AG04449 (cell line): ENCODE results near the gene PRR9.

ENCODE experiments used
- CTCF ChIA-PET: fragments of 350-600 bp; formaldehyde crosslinking; extraction: SDS; loops from one replicate; lab custom pipeline; 2021; ENCODE audit warnings: antibody characterized with exemption; lab: Yijun Ruan, JAX
- POLR2A ChIA-PET: fragments of 400-600, 350-600 bp; formaldehyde crosslinking; extraction: SDS; loops from one replicate; lab custom pipeline; 2020; ENCODE audit warnings: antibody characterized with exemption, inconsistent platforms; lab: Yijun Ruan, JAX
- DNase-seq: peaks from one replicate; pipeline ENCODE4 v3.0.0-alpha.2; 2010; ENCODE audit warnings: low read depth, low spot score
- H3K4me3 ChIP-seq: 2 replicates; pipeline ENCODE4 v1.5.1; 2011; ENCODE audit warnings: low read depth, mild to moderate bottlenecking, control low read depth, low read length
- TF ChIP-seq, protein P1 (sequence below): IDR thresholded peaks from one replicate; pipeline ENCODE4 v1.5.1; 2011; ENCODE audit warnings: mild to moderate bottlenecking, moderate library complexity, low read length, control low read depth, inconsistent platforms; ENCODE audit not compliant: insufficient read depth; ENCODE audit errors: missing control alignments

PRR9 gene

DNA sequence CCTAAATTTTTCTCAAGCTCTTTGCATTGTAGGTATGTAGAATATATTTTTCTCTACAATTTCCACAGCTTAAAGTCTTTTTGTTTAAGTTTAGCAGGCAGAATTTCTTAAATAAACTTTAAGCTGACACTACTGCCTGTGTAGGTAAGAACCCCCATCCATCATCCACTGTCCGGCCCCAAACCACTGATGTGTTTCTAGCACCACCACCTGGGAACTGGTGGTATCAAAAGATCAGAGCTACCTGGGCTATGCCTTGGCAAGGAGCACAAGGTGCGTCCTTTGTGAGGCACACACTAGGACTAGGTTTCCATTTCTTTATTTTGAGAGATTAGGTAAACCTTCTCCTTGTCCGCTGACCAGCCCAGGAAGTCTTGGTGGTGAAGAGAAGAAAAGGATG lies 24.7 kb upstream of the PRR9 start:
- TF ChIP-seq, protein P1, sequence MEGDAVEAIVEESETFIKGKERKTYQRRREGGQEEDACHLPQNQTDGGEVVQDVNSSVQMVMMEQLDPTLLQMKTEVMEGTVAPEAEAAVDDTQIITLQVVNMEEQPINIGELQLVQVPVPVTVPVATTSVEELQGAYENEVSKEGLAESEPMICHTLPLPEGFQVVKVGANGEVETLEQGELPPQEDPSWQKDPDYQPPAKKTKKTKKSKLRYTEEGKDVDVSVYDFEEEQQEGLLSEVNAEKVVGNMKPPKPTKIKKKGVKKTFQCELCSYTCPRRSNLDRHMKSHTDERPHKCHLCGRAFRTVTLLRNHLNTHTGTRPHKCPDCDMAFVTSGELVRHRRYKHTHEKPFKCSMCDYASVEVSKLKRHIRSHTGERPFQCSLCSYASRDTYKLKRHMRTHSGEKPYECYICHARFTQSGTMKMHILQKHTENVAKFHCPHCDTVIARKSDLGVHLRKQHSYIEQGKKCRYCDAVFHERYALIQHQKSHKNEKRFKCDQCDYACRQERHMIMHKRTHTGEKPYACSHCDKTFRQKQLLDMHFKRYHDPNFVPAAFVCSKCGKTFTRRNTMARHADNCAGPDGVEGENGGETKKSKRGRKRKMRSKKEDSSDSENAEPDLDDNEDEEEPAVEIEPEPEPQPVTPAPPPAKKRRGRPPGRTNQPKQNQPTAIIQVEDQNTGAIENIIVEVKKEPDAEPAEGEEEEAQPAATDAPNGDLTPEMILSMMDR = no peak
- CTCF ChIA-PET = interaction anchor here (1.7 kb wide), 1 partner anchor 322 kb away, joined by 7 read pairs; no protein-coding TSS in a partner anchor
- no peak for DNase-seq
- POLR2A ChIA-PET = no interaction called here
- H3K4me3 ChIP-seq = no peak overlapping the region

DNA sequence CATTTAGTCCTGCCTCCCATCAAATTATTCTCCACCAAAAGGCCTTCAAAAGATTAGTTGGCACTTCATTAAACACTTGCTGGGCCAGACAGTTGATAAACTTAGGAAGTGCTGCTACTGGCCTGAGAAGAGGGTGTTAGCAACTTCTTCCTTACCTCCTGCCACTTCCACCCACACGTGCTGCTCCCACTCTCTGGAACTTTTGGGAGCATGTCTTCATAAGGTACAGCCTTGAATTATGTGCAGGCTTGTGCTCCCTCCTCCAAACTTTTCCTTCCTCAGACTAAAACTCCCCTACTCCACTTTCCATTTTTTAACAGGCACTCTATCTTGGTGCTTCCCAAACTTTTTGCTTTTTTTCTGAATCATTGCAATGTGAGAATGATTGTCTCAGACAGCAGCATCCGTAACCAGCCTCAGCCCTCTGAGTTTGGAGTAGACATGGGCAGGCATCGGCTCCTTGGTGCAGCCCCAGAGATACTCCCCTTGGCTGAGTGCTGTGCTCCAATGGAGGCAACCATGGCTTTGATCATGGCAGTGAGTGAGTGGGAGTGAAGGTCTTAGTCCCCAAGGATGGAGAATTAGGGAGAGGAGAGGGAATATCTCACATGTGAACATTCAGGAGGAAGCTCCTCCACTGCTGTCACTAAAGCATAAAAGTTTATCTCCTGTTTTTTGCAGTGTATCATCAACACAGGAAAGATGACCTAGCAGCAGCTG lies 22.9 kb upstream of the PRR9 start:
- DNase-seq = no peak
- TF ChIP-seq, protein P1 = no peak
- ChIA-PET POLR2A (no interaction called here), CTCF (no interaction called here)
- no peak overlapping the region for H3K4me3 ChIP-seq

DNA sequence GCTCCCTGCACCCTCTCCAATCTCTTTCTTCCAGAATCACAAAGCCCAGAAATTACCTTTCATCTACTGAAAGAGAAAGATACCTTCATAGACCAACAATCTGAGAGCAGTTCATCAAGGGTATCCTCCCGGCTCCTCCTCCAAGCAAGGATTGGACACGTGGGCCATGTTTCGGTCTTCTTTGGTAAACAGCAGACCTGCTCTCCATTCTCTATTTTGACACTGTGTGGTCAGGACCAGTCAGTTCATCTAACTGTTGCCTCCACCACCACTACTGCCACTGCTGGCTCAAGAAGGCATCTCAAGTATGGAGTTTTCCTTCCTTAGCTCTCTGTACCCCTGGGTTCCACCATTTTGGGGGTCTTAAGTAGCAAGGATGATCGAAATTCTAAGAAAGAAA lies 22.2 kb upstream of the PRR9 start:
- DNase-seq = no peak
- TF ChIP-seq, protein P1 = no peak
- CTCF ChIA-PET = no interaction called here

DNA sequence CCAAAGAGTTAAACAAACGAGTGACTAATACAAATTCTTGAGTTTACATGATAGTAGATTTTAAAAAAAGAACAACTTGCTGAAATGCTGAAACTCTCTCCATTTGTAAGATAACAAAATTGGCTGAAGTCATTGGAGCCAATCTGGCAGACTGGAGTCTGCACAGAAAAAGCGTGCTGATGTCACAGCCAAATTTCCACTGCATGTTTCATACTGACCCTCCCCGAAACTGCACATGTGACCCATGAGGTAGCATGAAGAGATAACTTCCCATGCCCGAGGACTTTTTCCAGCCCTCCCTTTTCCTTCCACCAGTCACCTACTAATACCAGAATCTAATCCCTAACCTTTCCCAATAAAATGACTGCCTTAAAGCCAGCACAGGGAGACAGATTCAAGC lies 15.4 kb upstream of the PRR9 start:
- POLR2A ChIA-PET = no interaction called here
- H3K4me3 ChIP-seq = no peak overlapping the region
- CTCF ChIA-PET = no interaction called here
- TF ChIP-seq, protein P1 = no peak
- DNase-seq = no peak

More for the DNA sequence above, 22.2 kb upstream of the PRR9 start:
- POLR2A ChIA-PET = no interaction called here
- no peak overlapping the region for H3K4me3 ChIP-seq

DNA sequence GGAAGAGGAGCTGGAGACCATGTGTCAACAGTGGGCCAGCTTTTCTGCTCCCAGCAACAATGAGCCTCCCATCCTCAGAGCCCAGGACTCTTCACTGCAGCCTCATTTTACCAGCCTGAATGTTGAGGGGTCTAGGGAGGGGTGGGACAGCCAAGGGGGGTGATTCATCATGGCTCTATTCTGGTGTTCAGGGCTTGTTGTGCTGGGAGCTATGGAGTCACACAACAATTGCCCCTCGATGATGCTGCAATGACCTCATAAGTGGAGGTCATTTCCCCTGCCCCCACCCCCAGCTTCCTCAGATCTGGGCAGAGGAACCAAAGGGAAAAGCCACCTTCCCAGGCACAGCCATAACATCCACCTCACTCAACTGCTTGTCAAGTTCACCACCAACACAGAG lies 14.3 kb upstream of the PRR9 start, which contains the start of gene LELP1:
TSS of gene LELP1 (plus strand) at position 301 of the 400 bp plus-strand sequence. CDS start 1,278 bp downstream, outside the sequence.
- ChIA-PET CTCF (no interaction called here), POLR2A (no interaction called here)
- TF ChIP-seq, protein P1 = no peak
- DNase-seq = no peak
- H3K4me3 ChIP-seq = no peak within 1 kb of the TSS

DNA sequence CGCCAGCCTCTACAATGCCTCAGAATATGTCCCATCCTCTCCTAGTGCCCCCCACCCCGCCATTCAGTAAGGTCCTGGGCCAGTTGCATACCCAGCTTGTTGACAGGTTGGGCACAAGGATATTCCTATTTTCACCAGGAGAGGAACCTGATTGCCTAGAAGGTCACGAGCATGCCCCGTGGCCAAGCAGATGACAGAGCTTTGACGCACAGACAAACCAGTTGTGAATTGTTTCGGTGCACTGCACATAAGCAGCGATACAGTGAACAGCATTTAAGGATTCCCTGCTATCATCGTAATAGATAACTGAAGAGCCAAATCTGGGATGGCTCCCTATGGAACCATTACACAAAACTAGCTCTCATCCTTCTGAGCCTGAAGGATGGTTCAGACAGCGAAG lies 10.8 kb upstream of the PRR9 start:
- CTCF ChIA-PET = interaction anchor here (1.2 kb wide), 1 partner anchor 21 kb away, joined by 3 read pairs; no protein-coding TSS in a partner anchor
- no peak for DNase-seq
- no peak overlapping the region for H3K4me3 ChIP-seq
- POLR2A ChIA-PET = no interaction called here
- TF ChIP-seq, protein P1 = no peak
